GM18858 (cell line): Measurements from ENCODE around the gene RANBP9.

Experiments
- ATAC-seq: cut with Tn5 transposase; IDR thresholded peaks from one replicate; pipeline ENCODE4 v1.9.1; 2021; ENCODE audit not compliant: unreplicated experiment

Gene RANBP9

GRCh38 chr6:13572240-13572639, 139.4 kb downstream of the RANBP9 start:
- ATAC-seq: no peak
